HG02571 (cell line): ENCODE measurements around the gene STK38L.

Experiments
- ATAC-seq: cut with Tn5 transposase; IDR thresholded peaks from one replicate; pipeline ENCODE4 v1.9.1; 2021; ENCODE audit warnings: mild to moderate bottlenecking, moderate library complexity; ENCODE audit not compliant: unreplicated experiment

STK38L gene

GRCh38 chr12:27243804-27244688, at the start of gene STK38L:
TSS of gene STK38L (plus strand) at chr12:27244286. CDS start at chr12:27297721, 53,435 bp downstream.
- ATAC-seq = peak; percentile 94

- no peak for ATAC-seq
Measured at GRCh38 chr12:27194644-27195043, 49.4 kb upstream of the STK38L start.

- ATAC-seq = no peak
Measured at GRCh38 chr12:27198036-27198435, 46.0 kb upstream of the STK38L start.

GRCh38 chr12:27199638-27200300, 44.3 kb upstream of the STK38L start:
- no peak for ATAC-seq

- no peak for ATAC-seq
Measured at GRCh38 chr12:27201169-27201568, 42.9 kb upstream of the STK38L start.

GRCh38 chr12:27206801-27207502, 37.1 kb upstream of the STK38L start:
- no peak for ATAC-seq

GRCh38 chr12:27207615-27208413, 36.3 kb upstream of the STK38L start:
- ATAC-seq = peak; percentile 79

- peak; percentile 3 for ATAC-seq
Measured at GRCh38 chr12:27208414-27208750, 35.7 kb upstream of the STK38L start.

- ATAC-seq = no peak
Measured at GRCh38 chr12:27209257-27209910, 34.7 kb upstream of the STK38L start.

GRCh38 chr12:27210187-27210586, 33.9 kb upstream of the STK38L start:
- no peak for ATAC-seq

GRCh38 chr12:27212861-27213260, 31.2 kb upstream of the STK38L start:
- no peak for ATAC-seq

GRCh38 chr12:27213304-27213703, 30.8 kb upstream of the STK38L start:
- no peak for ATAC-seq

GRCh38 chr12:27213830-27214787, 30.0 kb upstream of the STK38L start:
- no peak for ATAC-seq

- no peak for ATAC-seq
Measured at GRCh38 chr12:27217590-27217989, 26.5 kb upstream of the STK38L start.

GRCh38 chr12:27219693-27220054, 24.4 kb upstream of the STK38L start:
- no peak for ATAC-seq

- peak; percentile 57 for ATAC-seq
Measured at GRCh38 chr12:27220055-27220987, 23.8 kb upstream of the STK38L start.

- no peak for ATAC-seq
Measured at GRCh38 chr12:27220988-27221345, 23.1 kb upstream of the STK38L start.
